NCI-H2107 treated with DMSO at 0.1 percent for 48 hours (cell line): ENCODE results near the gene TRDMT1.

Source experiments
- DNase-seq: peaks from one replicate; lab custom pipeline; 2025; ENCODE audit not compliant: unreplicated experiment; lab: John Stamatoyannopoulos, UW

Gene TRDMT1

GRCh38 chr10:17101910-17102266, 99.6 kb downstream of the TRDMT1 start:
- no peak for DNase-seq

- no peak for DNase-seq
Measured at GRCh38 chr10:17101257-17101909, 100.1 kb downstream of the TRDMT1 start.

GRCh38 chr10:17100586-17100985, 100.9 kb downstream of the TRDMT1 start:
- no peak for DNase-seq

GRCh38 chr10:17098012-17098411, 103.5 kb downstream of the TRDMT1 start:
- no peak for DNase-seq
